Cardiac fibroblast (primary cell): ENCODE results near the gene WBP2.
A peak's percentile ranks its signal among the peaks of the same experiment; 100 is the strongest.
"Not testable (repeated sequence)": the region's sequence is repeated elsewhere in the genome, so short reads cannot be mapped to it uniquely, and the experiment has no call there.

Experiments used
- DNase-seq, 2 donors: peaks; one replicate each; pipeline versions ENCODE4 v3.0.0 to v3.0.0-alpha.2; 2010; ENCODE audit warnings: low read depth in 2 of 2
- H3K4me3 ChIP-seq, 2 donors: replicated peaks in 1 of 2; 1 replicate in 1 of 2; 2 replicates in 1 of 2; pipeline ENCODE4 v1.5.1; 2011; ENCODE audit warnings: low read depth in 2 of 2, low read length in 2 of 2, mild to moderate bottlenecking in 2 of 2, moderate library complexity in 1 of 2
- TF ChIP-seq, protein P1 (sequence below): IDR thresholded peaks from one replicate; pipeline ENCODE4 v1.5.1; 2011; ENCODE audit warnings: low read depth, mild to moderate bottlenecking, low read length, inconsistent platforms

WBP2 gene

DNA sequence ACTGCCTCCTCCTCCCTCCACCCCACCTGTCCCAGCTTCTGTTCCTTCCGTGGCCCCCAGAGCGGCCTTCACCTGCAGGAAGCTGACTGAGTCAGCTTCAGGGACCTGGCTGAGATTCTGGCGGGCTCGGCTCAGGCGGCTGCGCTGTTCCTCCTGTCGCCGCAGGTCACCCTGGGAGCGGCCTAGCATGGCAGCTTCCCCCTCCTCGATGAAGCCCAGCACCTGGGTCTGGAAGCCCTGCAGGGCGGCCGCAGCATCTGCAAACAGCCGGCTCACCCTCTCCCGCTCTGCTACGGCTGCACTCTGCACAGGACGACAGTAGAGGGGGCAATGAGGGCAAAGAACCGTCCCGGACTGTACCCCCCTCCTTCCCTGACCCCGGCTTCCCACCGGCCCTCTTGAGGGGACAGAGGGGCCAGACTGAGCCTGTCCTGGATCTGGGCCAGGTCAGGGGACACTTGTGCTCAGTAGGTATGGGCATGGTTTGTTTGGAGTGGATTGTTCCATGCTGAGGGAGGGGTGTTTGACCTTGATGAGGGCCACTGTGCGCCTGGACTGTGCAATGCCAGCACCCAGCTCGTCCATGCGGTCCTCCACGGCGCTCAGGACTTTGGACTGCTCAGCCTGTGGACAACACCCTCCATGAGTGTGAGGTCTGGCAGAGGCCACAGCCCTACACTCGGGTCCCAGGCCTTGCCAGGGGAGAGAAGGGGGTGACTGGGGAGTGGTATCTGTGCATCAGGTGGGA lies 21.2 kb upstream of the WBP2 start:
- TF ChIP-seq, protein P1, sequence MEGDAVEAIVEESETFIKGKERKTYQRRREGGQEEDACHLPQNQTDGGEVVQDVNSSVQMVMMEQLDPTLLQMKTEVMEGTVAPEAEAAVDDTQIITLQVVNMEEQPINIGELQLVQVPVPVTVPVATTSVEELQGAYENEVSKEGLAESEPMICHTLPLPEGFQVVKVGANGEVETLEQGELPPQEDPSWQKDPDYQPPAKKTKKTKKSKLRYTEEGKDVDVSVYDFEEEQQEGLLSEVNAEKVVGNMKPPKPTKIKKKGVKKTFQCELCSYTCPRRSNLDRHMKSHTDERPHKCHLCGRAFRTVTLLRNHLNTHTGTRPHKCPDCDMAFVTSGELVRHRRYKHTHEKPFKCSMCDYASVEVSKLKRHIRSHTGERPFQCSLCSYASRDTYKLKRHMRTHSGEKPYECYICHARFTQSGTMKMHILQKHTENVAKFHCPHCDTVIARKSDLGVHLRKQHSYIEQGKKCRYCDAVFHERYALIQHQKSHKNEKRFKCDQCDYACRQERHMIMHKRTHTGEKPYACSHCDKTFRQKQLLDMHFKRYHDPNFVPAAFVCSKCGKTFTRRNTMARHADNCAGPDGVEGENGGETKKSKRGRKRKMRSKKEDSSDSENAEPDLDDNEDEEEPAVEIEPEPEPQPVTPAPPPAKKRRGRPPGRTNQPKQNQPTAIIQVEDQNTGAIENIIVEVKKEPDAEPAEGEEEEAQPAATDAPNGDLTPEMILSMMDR, result no peak
- peak in 1 of 2 donors; percentile 24 for DNase-seq
- H3K4me3 ChIP-seq, result peak overlapping the region; percentile 73 to 81

DNA sequence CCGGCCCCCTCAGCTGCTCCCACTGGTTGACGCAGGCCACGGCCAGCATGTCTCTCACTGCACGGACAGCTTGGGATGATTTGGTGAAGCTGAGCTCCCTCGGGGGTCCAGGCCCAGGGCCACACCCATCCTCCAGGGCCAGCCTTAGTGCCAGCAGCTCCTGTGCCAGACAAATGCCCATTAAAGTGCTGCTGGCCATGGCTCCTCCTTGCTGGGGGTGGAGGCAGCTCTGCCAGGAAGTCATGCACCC lies 20.7 kb upstream of the WBP2 start:
- peak overlapping the region in 1 of 2 donors; percentile 9 for H3K4me3 ChIP-seq
- peak in 1 of 2 donors; percentile 39 for DNase-seq

DNA sequence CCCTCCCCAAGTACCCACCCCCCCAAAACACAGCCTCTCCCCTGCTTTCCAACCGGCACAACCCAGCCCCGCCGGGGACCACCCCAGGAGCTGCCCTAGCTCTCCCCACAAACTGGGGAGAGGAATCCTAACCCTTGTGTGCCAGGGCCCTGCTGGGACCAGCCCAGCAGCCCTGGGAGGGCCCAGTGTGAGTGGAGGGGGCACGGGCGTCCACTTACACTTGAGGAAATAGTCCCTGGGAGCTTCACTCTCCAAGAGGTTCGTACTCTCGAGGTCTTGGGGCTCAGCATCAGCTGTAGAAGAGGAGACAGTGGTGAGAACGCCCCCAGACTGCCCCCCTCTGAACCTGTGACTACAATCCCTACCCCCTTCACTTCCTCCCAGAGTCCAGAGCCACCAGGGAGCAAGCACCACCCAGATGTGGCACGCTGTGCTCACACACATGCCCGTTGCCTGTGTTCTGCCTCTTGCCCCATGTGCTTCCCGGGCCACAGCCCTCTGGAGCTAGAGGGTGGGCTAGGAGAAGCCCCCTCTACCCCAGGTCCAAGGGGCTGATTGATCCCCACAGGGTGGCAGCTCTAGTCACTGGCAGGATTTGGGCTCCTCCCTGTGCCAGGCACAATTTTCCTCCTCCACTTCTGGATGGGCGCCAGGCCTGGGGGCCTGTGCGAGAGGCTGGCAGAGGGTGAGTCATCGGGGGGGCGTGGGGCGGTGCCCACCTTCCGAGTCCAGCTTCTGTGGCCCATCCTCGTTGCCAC lies 20.2 kb upstream of the WBP2 start:
- no peak for DNase-seq
- TF ChIP-seq, protein P1, result no peak
- H3K4me3 ChIP-seq, result no peak overlapping the region

More for the DNA sequence above, 20.7 kb upstream of the WBP2 start:
- TF ChIP-seq, protein P1, result no peak

DNA sequence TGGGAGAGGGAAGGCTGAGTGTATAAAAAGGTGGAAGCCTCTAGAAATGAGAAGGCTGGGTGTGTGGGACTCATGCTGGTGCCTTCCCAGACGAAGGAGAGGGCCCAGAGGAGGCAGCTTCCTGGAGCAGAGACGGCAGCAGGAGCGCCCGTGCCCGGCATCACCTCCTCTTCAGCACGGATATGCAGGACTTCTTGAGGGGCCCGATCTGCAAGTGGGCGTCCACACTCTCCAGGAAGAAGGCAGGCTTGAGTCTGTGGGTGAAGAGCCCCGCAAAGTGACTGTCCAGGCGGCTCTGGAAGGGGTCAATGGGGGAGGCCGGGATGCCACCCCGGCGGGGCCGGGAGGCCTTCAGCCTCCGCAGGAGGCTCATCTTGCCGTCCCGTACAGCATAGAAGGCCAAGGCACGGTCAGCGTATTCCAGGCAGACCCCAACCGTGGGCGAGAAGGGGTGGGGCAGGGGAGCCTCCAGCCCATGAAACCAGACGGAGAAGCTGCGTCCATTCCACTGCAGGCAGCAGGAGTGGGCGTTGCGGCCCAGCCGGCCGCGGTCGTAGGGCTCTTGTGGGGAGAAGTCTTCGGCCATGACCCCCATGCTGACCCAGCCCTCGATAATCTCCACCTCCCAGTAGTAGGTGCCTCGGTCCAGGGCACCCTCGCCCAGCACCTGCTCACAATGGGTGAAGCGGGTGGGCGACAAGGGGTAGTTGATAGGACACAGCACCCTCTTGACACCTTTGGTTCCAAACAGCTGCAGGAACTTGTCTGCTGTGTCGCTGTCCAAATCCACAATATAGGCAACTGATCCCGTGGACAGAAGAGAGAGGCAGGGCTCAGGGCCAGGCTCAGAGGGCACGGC lies 19.4 kb upstream of the WBP2 start:
- no peak for DNase-seq
- no peak overlapping the region for H3K4me3 ChIP-seq
- TF ChIP-seq, protein P1, result no peak

DNA sequence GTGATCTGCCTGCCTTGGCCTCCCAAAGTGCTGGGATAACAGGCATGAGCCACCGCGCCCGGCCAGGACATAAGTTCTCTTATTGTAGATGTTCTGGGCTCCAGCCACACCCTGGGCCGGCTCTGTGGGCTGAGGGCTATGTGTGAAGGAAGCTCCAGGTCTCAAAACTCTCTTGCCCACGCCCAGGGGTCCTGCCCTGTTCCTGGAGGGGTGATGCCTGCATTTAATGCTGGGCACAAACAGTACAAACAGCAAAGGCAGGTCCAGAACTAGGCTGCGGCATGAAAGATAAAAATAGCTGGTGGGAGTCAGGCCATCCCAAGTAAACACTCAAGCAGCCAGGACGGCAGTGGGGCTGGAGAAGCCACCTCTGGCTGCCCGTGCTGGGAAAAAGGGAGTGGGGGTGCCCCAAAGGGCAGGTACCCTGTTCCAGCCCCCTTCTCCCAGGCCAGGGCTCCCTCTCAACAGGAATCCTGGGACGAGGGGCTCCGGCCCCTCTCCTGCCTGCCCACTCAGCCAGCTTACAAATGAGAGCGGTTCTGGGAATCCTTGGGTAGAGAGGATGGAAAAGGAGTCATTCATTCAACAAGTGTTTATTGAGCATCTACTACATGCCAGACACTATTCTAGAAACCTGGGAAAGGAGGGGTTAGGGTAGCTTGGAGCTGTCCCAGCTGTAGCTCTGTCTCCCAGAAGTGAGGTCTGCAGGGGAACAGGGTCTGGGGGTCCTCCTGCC lies 18.6 kb upstream of the WBP2 start:
- DNase-seq, result no peak
- TF ChIP-seq, protein P1, result no peak
- no peak overlapping the region for H3K4me3 ChIP-seq

DNA sequence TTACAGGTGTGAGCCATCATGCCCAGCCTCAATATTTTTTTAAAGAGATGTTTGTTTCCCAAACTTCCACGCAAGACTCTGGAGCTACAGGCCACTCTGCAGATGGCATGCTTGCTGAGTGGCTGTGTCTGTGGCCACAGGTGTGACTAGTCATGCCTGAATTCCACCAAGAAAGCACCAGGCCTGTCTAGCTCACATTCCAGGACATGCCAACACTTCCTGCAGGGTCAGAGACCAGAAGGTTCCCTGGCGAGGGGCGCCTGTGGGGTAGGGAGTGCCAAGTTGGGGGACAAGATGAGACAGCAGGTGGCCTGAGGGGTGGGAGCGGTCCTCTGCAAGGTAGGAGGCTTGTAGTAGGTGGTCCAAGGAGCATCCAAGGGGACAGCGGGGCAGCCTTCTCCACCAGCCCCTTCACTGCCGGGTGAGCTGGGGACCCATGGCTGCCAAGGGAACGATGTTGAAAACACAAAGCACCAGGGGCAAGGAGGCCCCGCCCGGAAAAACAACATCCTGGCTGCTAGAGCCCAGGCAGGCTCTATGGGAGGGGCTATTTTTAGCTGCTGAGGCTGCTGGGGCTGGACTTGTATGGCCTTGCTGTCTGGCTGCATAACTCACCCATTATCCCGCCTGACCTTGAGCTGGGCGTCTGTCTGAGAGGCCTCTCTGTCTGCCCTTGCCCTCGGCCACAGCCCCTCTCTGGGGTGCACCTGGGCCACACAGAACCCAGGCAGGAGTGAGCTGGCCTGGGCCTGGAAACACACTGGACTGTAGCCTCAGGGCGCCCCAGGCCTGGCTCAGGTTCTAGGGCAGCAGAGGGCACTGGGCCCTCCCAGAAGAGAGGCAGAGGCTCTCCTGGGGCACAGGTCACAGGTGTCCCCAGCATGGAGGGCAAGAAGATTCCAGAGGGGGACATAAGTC lies 17.6 kb upstream of the WBP2 start:
- TF ChIP-seq, protein P1, result no peak
- H3K4me3 ChIP-seq, result no peak overlapping the region
- peak; percentile 92 to 93 for DNase-seq

DNA sequence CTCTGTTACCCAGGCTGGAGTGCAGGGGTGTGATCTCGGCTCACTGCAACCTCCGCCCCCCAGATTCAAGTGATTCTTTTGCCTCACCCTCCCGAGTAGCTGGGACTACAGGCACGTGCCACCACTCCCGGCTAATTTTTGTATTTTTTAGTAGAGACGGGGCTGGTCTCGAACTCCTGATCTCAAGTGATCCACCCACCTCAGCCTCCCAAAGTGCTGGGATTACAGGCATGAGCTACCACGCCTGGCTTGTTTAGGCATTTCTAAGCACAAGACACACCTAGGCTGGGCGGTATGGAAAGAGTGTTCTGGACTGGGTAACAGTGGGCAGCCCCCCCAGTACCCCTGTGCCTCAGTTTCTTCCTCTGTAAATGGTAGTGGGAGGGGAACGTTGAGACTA lies 15.1 kb upstream of the WBP2 start:
- not testable (repeated sequence) for DNase-seq, H3K4me3 ChIP-seq
